ENCODE measurements around the gene EFR3B. TPM values are rescaled to one million over a fixed set of nuclear protein-coding genes. Genes with fewer than 3 reads are reported as not detected.

Gene EFR3B
- total and polyA plus RNA-seq, 8 donors: 0.23 to 1.0 (median 0.49) TPM

- Histone ChIP-seq H3K9me3 (no peaks in the 10 kb centered on the region), H3K4me1 (no peaks in the 10 kb centered on the region), H3K4me3 (no peak overlapping the region), H3K27ac (no peak overlapping the region), H3K36me3 (no peaks in the 10 kb centered on the region), H3K27me3 (no peaks in the 10 kb centered on the region)
- intact Hi-C loops (cut with DNase I): no loop called here
- no peak for TF ChIP-seq CTCF (IDR thresholded peaks at IDR 0.05)
- DNase-seq (no peak), FAIRE-seq (no peak), ATAC-seq (no peak)
- 83 to 84% methylated on average over 5 of the region's 5 CpGs for WGBS, 2 donors
These were observed 31.1 kb downstream of the EFR3B start for GRCh38 chr2:25073025-25073424.

DNA sequence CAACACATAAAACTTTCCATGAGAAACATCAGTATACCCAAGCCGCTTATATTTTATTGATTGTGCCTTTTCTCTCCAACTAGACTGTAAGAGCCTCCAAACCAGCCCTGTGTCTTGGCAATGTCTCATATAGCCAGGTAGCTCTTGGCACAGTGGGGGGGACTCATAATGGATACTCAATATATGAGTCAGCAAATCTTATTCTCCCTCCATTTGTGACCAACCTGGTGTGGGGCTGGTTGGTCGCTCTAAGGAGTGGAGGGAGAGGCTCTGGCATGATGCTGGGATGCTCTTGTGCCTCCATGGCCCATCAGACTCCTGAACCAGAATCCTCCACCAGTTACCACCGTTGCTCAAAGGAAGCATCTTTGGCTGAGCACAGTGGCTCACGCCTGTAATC is 32.0 kb downstream of the EFR3B start:
- no peaks in the 10 kb centered on the region for H3K9me3 ChIP-seq
- WGBS, 2 donors: 89 to 90% methylated on average over 4 of the region's 4 CpGs
- FAIRE-seq (no peak), DNase-seq (no peak), ATAC-seq (no peak)
- no peaks in the 10 kb centered on the region for H3K36me3 ChIP-seq
- H3K27ac ChIP-seq: no peak overlapping the region
- no peaks in the 10 kb centered on the region for H3K4me1 ChIP-seq
- H3K27me3 ChIP-seq: no peaks in the 10 kb centered on the region
- no peak for TF ChIP-seq CTCF (IDR thresholded peaks at IDR 0.05)
- H3K4me3 ChIP-seq: no peak overlapping the region
- intact Hi-C loops (cut with DNase I): no loop called here

DNA sequence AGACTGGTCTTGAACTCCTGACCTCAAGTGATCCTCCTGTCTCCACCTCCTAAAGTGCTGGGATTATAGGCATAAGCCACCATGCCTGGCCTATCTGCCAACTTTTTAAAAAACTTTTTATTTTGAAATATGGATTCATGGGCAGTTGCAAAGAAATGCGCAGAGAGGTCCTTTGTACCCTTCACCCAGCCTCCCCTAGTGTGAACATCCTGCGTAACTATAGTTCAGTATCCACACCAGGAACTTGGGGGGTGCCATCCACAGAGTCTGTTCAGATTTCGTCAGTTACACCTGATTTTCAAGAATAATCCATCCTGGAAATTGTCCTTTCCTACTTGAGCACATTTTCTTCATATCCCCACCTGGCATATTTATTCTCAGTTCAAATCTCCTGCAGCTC is 33.0 kb downstream of the EFR3B start:
- no peak for ATAC-seq
- Histone ChIP-seq H3K27me3 (no peaks in the 10 kb centered on the region), H3K36me3 (no peaks in the 10 kb centered on the region), H3K4me3 (no peak overlapping the region), H3K4me1 (no peaks in the 10 kb centered on the region), H3K27ac (no peak overlapping the region), H3K9me3 (no peaks in the 10 kb centered on the region)
- intact Hi-C loops (cut with DNase I): no loop called here
- FAIRE-seq: no peak
- 93 to 96% methylated on average over 3 of the region's 3 CpGs for WGBS, 2 donors
- no peak for DNase-seq
- TF ChIP-seq CTCF (IDR thresholded peaks at IDR 0.05): no peak

- no peaks in the 10 kb centered on the region for H3K36me3 ChIP-seq
- intact Hi-C loops (cut with DNase I): no loop called here
- no peak overlapping the region for H3K27ac ChIP-seq
- no peaks in the 10 kb centered on the region for H3K9me3 ChIP-seq
- no peak overlapping the region for H3K4me3 ChIP-seq
- 70 to 72% methylated on average over 5 of the region's 5 CpGs for WGBS, 2 donors
- TF ChIP-seq CTCF (IDR thresholded peaks at IDR 0.05): no peak
- no peaks in the 10 kb centered on the region for H3K27me3 ChIP-seq
- H3K4me1 ChIP-seq: no peaks in the 10 kb centered on the region
- DNase-seq: no peak
- ATAC-seq: no peak
- FAIRE-seq: no peak
These were observed 34.9 kb downstream of the EFR3B start for GRCh38 chr2:25076749-25077148.

DNA sequence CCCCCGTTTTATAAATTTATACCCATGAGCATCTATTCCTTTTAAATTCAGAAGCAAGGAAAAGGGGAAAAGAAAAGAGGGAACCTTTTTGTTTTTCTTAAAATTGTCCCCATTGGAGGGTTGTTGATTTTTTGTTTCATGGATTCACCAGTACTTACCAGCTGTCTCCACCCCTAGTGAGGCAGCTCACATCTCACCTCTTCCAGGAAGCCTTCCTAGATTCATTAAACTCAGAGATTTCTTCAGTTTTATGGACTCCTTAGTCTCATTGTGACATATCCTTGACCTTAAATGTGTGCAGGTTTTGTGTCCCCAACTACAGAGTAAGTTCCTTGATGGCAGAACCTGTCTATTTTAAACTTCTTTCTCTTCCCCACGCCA is 35.9 kb downstream of the EFR3B start:
- FAIRE-seq: no peak
- no peak overlapping the region for H3K27ac ChIP-seq

More for the DNA sequence above, 35.9 kb downstream of the EFR3B start:
- DNase-seq: no peak
- intact Hi-C loops (cut with DNase I): no loop called here
- WGBS, 2 donors: 68 to 80% methylated on average over 2 of the region's 2 CpGs
- Histone ChIP-seq H3K27me3 (no peaks in the 10 kb centered on the region), H3K4me1 (no peaks in the 10 kb centered on the region), H3K4me3 (no peak overlapping the region), H3K9me3 (no peaks in the 10 kb centered on the region), H3K36me3 (no peaks in the 10 kb centered on the region)
- ATAC-seq: no peak
- TF ChIP-seq CTCF (IDR thresholded peaks at IDR 0.05): no peak
